Stimulated activated CD4-positive, alpha-beta T cell treated with anti-CD3 and anti-CD28 coated beads, Interleukin-1b, Interleukin-23, amount 100 ng/mL, for 24 hours (primary cell): ENCODE measurements around the gene XPO5.
A peak's percentile ranks its signal among the peaks of the same experiment; 100 is the strongest.
"Not testable (repeated sequence)": the region's sequence is repeated elsewhere in the genome, so short reads cannot be mapped to it uniquely, and the experiment has no call there.

Source experiments
- DNase-seq, 4 experiments: peaks; one replicate each; pipeline ENCODE4 v3.0.0-alpha.2; 2020; ENCODE audit warnings: low read depth in 4 of 4, low spot score in 1 of 4

XPO5 gene

DNA sequence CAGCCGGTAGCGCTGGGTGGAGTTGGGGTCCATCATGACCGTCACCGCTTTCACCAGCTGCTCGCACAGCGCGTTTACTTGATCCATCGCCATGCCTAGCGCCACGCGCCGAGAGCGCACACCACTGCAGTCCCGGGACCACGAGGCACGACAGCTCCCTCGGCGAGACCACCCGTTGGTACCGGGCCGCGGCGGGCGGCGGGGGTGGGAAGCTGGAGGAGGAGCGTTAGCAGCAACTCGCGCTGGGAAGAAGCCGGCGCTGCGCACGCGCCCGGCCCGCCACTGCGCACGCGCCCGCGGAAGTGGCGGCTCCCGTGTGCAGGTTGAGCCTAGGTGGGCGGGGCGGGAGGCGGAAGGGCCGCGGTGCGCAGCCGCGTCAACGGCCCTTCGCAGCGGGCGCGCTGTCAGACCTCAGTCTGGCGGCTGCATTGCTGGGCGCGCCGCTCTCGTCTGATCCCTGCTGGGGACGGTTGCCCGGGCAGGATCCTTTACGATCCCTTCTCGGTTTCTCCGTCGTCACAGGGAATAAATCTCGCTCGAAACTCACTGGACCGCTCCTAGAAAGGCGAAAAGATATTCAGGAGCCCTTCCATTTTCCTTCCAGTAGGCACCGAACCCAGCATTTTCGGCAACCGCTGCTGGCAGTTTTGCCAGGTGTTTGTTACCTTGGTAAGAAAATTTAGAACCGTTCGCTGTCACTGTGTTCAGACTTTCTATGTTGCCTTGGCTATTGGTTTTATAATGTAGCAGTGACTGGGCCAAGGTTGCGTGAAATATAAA is at the start of gene XPO5, which contains the start of gene POLH:
TSS of gene XPO5 (minus strand) at position 267 of the 780 bp plus-strand sequence. CDS start at position 93, 174 bp downstream.
TSS of gene POLH (plus strand) at position 414 of the 780 bp plus-strand sequence. CDS start 6,135 bp downstream, outside the sequence.
- peak; percentile 72 to 88 (median 86) for DNase-seq

DNA sequence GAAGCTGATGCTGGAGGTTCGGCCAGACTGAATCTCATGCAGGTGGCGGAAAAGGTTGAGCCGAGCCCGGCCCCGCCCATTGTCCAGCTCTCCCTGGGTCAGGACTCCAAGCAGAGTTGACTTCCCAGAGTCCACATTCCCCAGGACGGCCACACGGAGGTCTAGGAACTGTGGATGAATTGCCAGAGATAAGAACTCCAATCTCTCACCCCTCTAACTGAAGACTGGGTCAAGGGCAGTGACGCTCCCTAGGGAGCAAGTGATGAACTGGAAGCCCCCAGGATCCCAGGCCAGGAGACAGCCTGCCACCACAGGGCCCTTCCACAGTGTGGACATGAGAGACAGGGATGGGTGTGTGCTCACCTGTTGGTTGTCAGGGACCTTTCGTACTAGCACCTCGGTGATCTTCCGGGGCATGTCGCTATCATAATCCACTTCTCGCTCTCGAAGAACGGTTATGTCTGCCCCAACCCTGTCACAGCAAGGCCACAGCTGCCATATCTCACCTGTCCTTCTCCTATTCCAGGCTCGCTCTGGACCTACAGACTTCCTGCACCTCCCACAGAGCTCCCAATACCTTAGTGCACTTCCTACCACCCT is 49.7 kb upstream of the XPO5 start:
- DNase-seq = no peak

DNA sequence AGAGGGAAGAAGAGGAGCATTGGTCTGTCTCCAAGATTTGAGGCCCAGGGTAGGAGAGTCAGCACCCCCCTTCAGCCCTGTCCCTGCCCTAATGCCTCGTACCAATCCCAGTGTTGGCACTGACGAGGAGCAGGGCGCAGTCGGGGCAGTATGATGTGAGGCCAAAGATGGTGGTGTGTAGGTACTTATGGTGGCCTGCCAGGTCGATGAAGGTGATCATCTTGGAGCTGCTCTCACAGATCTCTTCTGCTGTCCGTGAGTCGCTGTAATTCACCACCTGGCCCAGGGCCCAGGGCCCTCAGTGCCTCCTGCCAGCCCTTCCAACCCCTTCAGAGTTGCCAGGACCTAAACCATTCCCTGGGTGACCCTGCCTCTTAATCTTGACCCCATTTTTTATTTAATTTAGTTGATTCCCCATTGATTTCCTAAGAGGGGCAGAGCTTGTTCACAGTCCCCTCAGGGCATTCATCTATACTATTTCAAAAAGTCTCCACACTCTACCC is 49.0 kb upstream of the XPO5 start:
- no peak for DNase-seq

DNA sequence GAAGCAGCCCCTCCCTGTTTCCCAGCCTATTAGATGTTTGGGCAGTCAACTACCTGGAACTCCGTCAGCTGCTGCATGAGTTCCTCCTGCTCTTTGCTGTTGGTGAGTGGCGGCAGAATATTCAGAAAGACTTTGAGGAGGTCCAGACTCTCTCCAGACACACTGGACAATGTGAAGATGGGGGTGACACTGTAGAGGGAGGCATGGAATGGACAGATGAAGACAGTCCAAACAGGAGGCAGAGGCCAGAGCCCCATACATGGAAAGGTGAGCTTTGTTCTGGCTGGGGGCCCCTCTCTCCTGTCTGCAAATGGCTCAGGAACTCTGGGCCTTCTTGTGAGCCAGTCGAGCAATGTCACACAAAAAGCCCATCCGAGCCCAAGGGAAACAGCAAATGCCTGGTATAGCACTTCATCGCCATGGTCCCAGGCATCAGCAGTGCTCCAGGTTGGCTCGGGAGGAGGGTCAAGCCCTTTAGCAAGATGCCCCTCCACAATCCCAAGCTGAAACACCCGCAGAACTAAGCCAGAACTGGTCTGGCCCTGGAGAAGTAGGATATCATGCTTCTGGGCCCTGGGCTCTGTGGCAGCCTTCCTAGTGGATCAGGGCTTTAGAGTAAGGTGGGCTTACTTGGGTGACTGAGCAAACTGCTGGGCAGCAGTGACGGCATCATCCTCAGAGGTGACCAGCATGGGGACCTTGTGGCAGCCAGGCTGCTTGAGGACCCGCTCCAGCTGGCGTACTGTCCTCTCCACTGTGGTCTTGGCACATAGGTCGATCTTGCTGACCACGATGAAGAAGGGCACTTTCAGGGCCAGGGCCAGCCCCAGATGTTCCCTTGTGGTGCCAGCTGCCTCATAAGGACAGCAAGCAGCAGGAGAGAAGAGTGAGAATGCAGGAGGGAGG is 48.3 kb upstream of the XPO5 start:
- DNase-seq = no peak

DNA sequence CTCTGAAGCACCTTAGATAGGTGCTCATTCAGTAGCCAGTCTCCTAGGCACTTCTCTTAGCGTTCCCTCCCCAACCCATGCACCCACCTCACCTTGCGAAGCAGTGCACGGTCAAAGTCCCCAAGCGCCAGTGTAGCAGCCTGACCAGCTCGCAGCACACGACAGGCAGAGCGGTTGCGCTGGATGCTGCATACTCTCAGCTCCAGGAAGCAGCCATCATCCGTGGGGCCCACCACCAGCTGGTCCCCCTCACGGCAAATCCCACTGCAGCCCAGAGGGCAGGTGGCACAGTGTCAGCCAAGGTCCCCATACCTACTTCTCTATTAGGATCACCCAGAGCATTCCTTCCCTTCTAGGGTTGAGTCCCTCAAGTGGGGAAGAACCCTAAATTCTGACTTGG is 46.7 kb upstream of the XPO5 start:
- no peak for DNase-seq

- DNase-seq = no peak
These were observed 46.0 kb upstream of the XPO5 start for GRCh38 chr6:43621836-43622180.

- DNase-seq = no peak
These were observed 45.4 kb upstream of the XPO5 start for GRCh38 chr6:43621078-43621835.

DNA sequence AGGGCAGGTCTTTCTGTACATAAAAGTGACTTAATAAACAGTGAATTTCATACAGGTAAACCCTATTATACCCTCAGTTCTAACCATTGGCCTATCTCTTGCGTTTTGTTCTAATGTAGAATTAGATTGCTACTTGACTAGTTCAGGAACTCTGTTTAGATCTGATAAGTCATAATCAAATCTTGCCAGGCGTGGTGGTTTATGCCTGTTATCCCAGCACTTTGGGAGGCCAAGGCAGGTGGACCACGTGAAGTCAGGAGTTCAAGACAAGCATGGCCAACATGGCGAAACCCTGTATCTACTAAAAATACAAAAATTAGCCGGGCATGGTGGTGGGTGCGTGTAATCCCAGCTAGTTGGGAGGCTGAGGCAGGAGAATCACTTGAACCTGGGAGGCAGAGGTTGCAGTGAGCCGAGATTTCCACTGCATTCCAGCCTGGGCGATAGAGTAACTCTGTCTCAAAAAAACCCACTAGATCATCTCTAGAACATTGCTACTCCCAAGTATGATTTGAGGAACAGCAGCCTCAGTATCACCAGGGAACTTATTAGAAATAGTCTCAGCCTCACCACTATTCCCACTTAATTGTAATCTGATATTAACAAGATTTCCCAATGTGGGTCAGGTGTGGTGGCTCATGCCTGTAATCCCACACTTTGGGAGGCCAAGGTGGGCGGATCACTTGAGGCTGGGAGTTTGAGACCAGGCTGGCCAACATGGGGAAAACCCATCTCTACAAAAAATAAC is 41.1 kb upstream of the XPO5 start:
- no peak for DNase-seq

DNA sequence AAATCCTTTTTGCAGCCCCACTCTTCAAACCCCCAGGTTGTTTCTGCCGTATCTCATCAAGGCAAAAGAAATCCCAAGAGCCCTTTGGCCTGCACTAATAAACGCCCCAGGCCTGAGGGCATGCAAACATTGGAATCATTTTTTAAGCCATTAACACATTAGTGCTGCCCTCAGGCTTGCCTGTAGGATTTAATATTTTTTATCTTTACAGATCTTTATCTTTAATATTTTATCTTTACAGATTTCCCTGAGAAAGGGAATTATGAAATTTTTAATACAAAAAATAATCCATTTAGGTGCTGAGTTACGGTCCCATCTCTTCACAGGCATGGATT is 38.5 kb upstream of the XPO5 start:
- no peak for DNase-seq

- no peak for DNase-seq
These were observed 38.0 kb upstream of the XPO5 start for GRCh38 chr6:43613721-43614395.

DNA sequence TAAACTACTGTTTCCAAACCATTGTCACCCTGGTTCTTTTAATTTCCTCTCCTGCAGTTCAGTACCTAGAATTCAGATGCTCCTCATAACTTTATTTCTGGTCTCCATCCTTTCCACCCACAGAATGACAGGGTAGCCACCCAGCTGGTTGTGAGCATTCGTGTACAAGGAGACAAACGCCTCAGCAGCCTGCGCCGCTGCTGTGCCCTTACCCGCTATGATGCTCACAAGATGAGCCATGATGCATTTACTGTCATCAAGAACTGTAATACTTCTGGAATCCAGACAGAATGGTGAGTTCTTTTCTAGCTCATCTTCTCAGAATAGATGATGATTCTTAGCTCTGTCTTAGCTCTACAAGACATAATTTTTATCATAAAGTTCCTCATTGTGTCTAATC is 34.6 kb upstream of the XPO5 start:
- DNase-seq = no peak

DNA sequence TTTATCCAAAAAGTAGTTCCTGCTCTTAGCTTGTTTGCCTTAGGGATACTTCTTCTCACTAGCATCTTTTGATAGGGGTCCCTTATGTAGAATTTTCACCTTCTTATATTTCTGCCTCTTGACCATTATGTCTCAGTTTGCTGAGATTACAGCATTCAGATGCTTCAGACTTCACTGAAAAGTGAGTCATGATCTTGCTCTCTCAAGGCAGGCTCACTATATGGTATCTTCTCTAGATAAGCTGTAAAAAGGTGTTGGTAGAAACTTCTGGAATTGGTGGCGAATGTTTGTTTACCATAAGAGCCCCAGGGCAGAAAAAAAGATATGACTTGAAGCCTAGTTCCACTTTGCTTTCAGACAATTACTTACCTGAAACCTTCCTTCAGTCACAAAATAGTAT is 33.6 kb upstream of the XPO5 start:
- DNase-seq = no peak

DNA sequence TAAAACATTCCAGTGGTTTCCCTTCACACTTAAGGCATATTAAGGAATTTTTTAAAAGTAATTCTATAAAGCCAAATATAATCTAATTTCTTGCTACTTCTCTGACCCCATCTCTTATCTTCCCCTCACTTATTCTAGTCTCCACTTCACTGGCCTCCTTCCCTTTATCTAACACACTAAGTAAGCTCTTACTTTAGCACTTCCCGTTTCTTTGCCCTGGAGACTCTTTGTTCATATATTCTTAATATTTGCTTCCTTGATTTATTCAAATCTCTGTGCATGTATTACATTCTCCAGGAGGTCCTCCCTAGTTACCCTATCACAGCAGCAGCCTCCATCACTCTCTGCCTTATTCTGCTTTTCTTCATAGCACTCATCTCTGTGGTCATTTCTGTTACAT is 33.0 kb upstream of the XPO5 start:
- no peak for DNase-seq

DNA sequence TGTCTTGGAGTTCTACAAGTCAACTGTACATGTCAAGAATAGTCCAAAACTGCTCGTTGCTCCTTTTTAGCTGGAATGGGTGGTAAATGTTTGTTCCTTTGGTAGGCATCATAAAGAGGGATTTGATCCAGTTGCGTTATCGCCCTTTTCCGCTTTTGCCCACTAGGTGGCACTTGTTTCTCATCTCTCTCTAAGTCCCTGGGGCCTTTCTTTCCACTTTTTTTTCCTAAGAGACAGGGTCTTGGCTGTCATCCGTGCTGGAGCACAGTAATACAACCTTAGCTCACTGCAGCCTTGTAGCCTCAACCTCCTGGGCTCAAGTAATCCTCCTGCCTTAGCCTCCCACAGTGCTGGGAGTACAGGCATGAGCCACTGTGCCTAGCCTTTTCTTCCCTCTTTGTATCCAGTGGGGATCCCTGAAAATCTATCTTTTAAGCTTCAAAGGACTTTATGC is 32.5 kb upstream of the XPO5 start:
- DNase-seq = peak; percentile 29 to 38 (median 33)

DNA sequence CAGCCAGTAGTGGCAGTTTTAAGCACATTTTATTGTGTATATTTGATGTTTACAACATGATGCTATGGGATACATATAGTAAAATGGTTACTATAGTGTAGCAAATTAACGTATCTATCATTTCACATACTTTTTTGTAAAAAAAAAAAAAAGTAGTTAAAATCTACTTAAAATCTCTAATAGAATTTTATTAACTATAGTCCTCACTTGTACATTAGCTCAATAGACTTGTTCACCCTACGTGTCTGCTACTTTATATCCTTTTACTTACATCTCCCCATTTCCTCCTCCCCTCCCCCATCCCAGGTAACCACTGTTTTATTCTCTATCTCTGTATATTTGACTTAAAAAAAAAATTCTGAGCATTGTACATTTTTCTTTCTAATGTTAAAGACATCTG is 30.2 kb upstream of the XPO5 start:
- DNase-seq = no peak

DNA sequence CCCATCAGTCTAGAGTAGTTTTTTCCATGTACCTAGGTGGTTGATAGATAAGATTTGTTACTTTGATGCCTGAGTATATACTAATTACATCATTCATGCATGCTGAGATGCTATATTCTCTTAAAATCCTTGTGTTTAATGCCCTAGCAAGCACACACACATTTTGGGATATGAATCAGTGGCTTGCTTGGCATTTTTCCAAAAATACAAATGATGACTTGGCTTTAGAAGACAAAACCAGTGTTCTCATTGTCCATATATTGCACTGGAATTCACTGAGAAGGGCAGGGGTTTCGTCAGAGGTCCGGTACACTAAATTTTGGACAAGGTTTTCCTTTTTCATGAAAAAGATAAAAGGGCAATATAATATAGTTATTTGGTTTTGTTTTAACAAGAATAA is 28.3 kb upstream of the XPO5 start:
- DNase-seq = no peak

DNA sequence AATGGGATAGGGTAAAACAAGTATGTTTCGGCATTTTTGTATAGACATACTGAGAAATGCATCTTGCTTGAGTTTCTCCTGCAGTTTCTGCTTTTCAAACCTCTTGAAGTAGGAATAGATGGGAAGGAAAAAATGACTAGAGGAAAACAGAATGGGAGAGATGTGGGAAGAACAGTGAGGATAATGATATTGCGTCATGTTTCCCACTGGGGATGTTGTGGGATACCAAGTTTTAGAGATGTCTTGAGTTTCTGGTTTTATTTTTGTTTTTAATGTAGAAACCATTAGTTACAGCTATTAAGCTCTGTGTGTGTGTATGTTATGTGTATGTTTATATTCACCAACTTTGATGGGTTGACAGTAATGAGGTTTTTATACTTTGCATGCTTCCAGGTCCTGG is 24.8 kb upstream of the XPO5 start:
- no peak for DNase-seq

DNA sequence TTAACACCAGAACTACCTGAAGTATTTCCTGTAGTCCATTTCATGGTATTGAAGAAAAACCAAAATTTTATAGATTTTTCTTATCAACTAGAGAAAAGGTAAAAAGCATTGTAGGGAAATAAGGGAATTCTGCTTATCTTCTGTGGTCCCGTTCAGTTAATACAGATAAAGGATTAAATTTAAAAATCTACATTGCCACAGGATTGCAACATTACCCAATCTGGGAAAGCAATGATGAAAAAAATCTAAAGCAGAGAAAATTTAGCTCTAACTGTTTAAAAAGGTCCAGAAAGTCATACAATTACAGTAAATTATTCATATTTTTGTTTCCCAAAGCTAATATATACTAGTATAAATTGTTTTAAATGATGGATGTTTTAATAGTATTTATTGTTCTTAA is 18.1 kb upstream of the XPO5 start:
- DNase-seq = no peak

GRCh38 chr6:43589564-43589963 is 13.7 kb upstream of the XPO5 start:
- DNase-seq = not testable (repeated sequence)

- no peak for DNase-seq
These were observed 12.4 kb upstream of the XPO5 start for GRCh38 chr6:43588194-43588593.
